Panc1 (cell line): ENCODE data around the gene LRBA. TPM values are rescaled to one million over a fixed set of nuclear protein-coding genes. Genes with fewer than 3 reads are reported as not detected.

Source experiments
- ATAC-seq: fragments of 200-7000 bp; cut with Tn5 transposase; 2 replicates; pipeline ENCODE4 v1.9.1; 2020; ENCODE audit warnings: mild to moderate bottlenecking, moderate library complexity
- BruUV-seq: library from RNA; stranded (reverse); fragments of 400-500 nt; replicated peaks from 2 replicates; lab custom pipeline; 2021; lab: Mats Ljungman, UMichigan
- CTCF ChIA-PET: fragments of 300-600 bp; sonication (Branson Sonifier 250); formaldehyde crosslinking; loops from one replicate; lab custom pipeline; 2022; ENCODE audit warnings: antibody characterized with exemption; lab: Charles Lee
- POLR2A ChIA-PET: fragments of 300-600 bp; sonication (Branson Sonifier 250); formaldehyde crosslinking; loops from one replicate; lab custom pipeline; 2022; ENCODE audit warnings: antibody characterized with exemption; lab: Charles Lee
- DNase-seq: peaks from one replicate; pipeline ENCODE4 v3.0.0-alpha.2; 2010; ENCODE audit warnings: low read depth, low spot score
- H3K27ac ChIP-seq: 2 replicates; pipeline ENCODE4 v1.5.1; 2011; ENCODE audit warnings: mild to moderate bottlenecking, low read length, inconsistent platforms
- H3K27me3 ChIP-seq: fragments of 200-500 bp; sonication (Bioruptor generic); 2 replicates; pipeline ENCODE4 v1.6.0; 2014; ENCODE audit warnings: low read length, inconsistent platforms; ENCODE audit not compliant: control insufficient read depth, insufficient read depth
- H3K36me3 ChIP-seq: fragments of 200-500 bp; sonication (Bioruptor generic); 2 replicates; pipeline ENCODE4 v1.5.1; 2014; ENCODE audit warnings: inconsistent platforms, mild to moderate bottlenecking, low read length, moderate library complexity; ENCODE audit not compliant: control insufficient read depth, insufficient read depth
- H3K4me1 ChIP-seq: 2 replicates; pipeline ENCODE4 v1.5.1; 2011; ENCODE audit warnings: inconsistent platforms, mild to moderate bottlenecking, low read length, moderate library complexity; ENCODE audit not compliant: control insufficient read depth, insufficient read depth
- H3K4me3 ChIP-seq, 2 experiments: 2 replicates each; pipeline ENCODE4 v1.5.1; 2011 to 2012; ENCODE audit warnings: low read depth in 2 of 2, low read length in 2 of 2, mild to moderate bottlenecking in 2 of 2, inconsistent platforms in 1 of 2, moderate library complexity in 1 of 2
- H3K9me3 ChIP-seq: fragments of 200-500 bp; sonication (Bioruptor generic); 2 replicates; pipeline ENCODE4 v1.5.1; 2014; ENCODE audit warnings: low read depth, mild to moderate bottlenecking, inconsistent platforms, low read length, moderate library complexity; ENCODE audit not compliant: control insufficient read depth, insufficient read depth
- POLR2AphosphoS5 ChIP-seq: IDR thresholded peaks from 2 replicates; pipeline ENCODE4 v1.6.1; 2012; ENCODE audit warnings: mild to moderate bottlenecking, low read depth, low read length, moderate library complexity
- SIN3A ChIP-seq: IDR thresholded peaks from 2 replicates; pipeline ENCODE4 v1.6.1; 2012; ENCODE audit warnings: low read depth, mild to moderate bottlenecking, low read length, moderate library complexity, borderline replicate concordance; ENCODE audit not compliant: insufficient read depth
- TCF7L2 ChIP-seq: IDR thresholded peaks from 2 replicates; pipeline ENCODE4 v1.6.1; 2011; ENCODE audit warnings: mild to moderate bottlenecking, low read depth, low read length, inconsistent platforms
- in situ Hi-C: cut with HindIII; loops from 2 replicates; pipeline ENCODE4 v1.10.0; 2016; ENCODE audit warnings: low sequenced_read_pairs, low pct_unique_long_range_greater_than_20kb
- intact Hi-C: fragments of 100-400 bp; cut with micrococcal nuclease; formaldehyde crosslinking; loops from one replicate; pipeline ENCODE4 v1.10.0; 2022; ENCODE audit not compliant: unreplicated experiment
- total RNA-seq: library from RNA; stranded (reverse); gene quantifications from one replicate; pipeline ENCODE4 v1.2.1, GENCODE V29; 2021; ENCODE audit not compliant: unreplicated experiment
- TF ChIP-seq, protein P1 (sequence below), 2 experiments: IDR thresholded peaks; 2 replicates each; pipeline ENCODE4 v1.6.1; 2011 to 2012; ENCODE audit warnings: low read depth in 2 of 2, control low read depth in 1 of 2, low read length in 1 of 2, mild to moderate bottlenecking in 1 of 2, moderate library complexity in 1 of 2; ENCODE audit not compliant: insufficient read depth in 1 of 2
- TF ChIP-seq, protein P2 (sequence below): fragments of 450-650 bp; IDR thresholded peaks from 2 replicates; pipeline ENCODE4 v1.5.1; 2017; ENCODE audit warnings: mild to moderate bottlenecking

Gene LRBA
- total RNA-seq, 1 experiment from 2014 or later = 26.4 TPM

DNA sequence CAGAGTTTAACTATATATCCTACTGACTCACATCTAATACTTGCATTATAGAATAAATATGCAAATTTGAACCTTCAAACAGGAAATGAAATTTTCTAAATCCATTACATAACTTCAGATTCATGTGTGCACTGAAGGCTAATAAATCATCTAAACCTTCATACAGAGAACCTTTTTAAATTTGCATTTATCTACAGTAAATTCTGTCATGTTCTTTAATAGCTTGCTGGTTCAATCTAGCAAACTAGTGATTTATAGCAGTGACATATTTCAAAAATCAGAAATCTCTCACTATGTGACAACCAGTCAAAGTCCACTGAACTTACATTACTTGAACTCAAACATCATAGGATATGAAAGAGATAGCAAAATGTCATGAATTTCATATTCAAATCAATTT is 65.1 kb downstream of the LRBA start:
- in situ Hi-C loops (no loop called here), intact Hi-C loops (no loop called here)
- TF ChIP-seq, protein P1, sequence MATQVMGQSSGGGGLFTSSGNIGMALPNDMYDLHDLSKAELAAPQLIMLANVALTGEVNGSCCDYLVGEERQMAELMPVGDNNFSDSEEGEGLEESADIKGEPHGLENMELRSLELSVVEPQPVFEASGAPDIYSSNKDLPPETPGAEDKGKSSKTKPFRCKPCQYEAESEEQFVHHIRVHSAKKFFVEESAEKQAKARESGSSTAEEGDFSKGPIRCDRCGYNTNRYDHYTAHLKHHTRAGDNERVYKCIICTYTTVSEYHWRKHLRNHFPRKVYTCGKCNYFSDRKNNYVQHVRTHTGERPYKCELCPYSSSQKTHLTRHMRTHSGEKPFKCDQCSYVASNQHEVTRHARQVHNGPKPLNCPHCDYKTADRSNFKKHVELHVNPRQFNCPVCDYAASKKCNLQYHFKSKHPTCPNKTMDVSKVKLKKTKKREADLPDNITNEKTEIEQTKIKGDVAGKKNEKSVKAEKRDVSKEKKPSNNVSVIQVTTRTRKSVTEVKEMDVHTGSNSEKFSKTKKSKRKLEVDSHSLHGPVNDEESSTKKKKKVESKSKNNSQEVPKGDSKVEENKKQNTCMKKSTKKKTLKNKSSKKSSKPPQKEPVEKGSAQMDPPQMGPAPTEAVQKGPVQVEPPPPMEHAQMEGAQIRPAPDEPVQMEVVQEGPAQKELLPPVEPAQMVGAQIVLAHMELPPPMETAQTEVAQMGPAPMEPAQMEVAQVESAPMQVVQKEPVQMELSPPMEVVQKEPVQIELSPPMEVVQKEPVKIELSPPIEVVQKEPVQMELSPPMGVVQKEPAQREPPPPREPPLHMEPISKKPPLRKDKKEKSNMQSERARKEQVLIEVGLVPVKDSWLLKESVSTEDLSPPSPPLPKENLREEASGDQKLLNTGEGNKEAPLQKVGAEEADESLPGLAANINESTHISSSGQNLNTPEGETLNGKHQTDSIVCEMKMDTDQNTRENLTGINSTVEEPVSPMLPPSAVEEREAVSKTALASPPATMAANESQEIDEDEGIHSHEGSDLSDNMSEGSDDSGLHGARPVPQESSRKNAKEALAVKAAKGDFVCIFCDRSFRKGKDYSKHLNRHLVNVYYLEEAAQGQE (IDR thresholded peaks at IDR 0.05; ENCODE audit: insufficient read depth in 1 of 2, low read depth in 2 of 2, low read length in 1 of 2) = no peak
- TF ChIP-seq, protein P2, sequence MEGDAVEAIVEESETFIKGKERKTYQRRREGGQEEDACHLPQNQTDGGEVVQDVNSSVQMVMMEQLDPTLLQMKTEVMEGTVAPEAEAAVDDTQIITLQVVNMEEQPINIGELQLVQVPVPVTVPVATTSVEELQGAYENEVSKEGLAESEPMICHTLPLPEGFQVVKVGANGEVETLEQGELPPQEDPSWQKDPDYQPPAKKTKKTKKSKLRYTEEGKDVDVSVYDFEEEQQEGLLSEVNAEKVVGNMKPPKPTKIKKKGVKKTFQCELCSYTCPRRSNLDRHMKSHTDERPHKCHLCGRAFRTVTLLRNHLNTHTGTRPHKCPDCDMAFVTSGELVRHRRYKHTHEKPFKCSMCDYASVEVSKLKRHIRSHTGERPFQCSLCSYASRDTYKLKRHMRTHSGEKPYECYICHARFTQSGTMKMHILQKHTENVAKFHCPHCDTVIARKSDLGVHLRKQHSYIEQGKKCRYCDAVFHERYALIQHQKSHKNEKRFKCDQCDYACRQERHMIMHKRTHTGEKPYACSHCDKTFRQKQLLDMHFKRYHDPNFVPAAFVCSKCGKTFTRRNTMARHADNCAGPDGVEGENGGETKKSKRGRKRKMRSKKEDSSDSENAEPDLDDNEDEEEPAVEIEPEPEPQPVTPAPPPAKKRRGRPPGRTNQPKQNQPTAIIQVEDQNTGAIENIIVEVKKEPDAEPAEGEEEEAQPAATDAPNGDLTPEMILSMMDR = no peak
- no peak overlapping the region for H3K4me3 ChIP-seq
- H3K9me3 ChIP-seq = no peaks in the 10 kb centered on the region
- no peaks in the 10 kb centered on the region for H3K27me3 ChIP-seq
- CTCF ChIA-PET = no interaction called here
- DNase-seq = no peak
- no peaks in the 10 kb centered on the region; the same call in 1 of the 2 replicates for H3K4me1 ChIP-seq
- no peak for ATAC-seq
- no peak overlapping the region for H3K27ac ChIP-seq
- POLR2A ChIA-PET = no interaction called here
- BruUV-seq = no TSS peak
- H3K36me3 ChIP-seq = no peaks in the 10 kb centered on the region

DNA sequence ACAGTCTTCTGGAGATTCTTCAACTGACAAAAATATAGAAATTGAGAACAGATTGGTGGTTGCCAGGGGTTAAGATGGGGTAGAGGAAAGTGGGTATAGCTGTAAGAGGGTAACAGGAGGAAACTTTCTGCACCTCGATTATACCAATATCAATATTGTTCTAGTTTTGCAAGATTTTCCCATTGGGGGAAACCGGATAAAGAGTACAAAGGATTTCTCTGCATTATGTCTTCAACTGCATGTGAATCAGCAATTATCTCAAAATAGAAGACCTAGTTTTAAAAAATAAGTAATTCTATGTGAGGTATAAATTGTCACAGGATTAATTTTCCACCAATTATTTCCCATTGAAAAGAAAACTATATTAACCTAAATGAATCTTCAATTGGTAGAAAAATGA is 65.7 kb downstream of the LRBA start:
- no TSS peak for BruUV-seq
- intact Hi-C loops = no loop called here

More for the DNA sequence above, 65.7 kb downstream of the LRBA start:
- ATAC-seq (no peak), DNase-seq (no peak)
- Histone ChIP-seq H3K27me3 (no peaks in the 10 kb centered on the region), H3K4me3 (no peak overlapping the region), H3K9me3 (no peaks in the 10 kb centered on the region), H3K4me1 (no peaks in the 10 kb centered on the region; the same call in 1 of the 2 replicates), H3K27ac (no peak overlapping the region), H3K36me3 (no peaks in the 10 kb centered on the region)
- TF ChIP-seq TCF7L2 = no peak
- TF ChIP-seq, protein P1 (IDR thresholded peaks at IDR 0.05; ENCODE audit: insufficient read depth in 1 of 2, low read depth in 2 of 2, low read length in 1 of 2) = no peak
- TF ChIP-seq SIN3A = no peak
- TF ChIP-seq, protein P2 = no peak
- no peak for TF ChIP-seq POLR2AphosphoS5
- in situ Hi-C loops = no loop called here
- ChIA-PET CTCF (no interaction called here), POLR2A (no interaction called here)
